Natural killer cell (primary cell): ENCODE data around the gene C2CD4D. TPM values are rescaled to one million over a fixed set of nuclear protein-coding genes. Genes with fewer than 3 reads are reported as not detected.

Experiments
- ATAC-seq, 3 donors: fragments of 150-1000 bp in 2 of 3; fragments of 200-7000 bp in 1 of 3; cut with Tn5 transposase; 1 replicate in 1 of 3; 2 replicates in 2 of 3; pipeline ENCODE4 v1.10.0; 2021; ENCODE audit warnings: mild to moderate bottlenecking in 2 of 3, moderate library complexity in 2 of 3
- DNase-seq, 2 donors: peaks; one replicate each; pipeline versions ENCODE4 v3.0.0 to v3.0.0-alpha.2; 2013 to 2021; ENCODE audit warnings: mixed read lengths in 1 of 2
- H3K27ac ChIP-seq: one replicate; pipeline ENCODE4 v1.5.1; 2013; ENCODE audit warnings: mild to moderate bottlenecking, low read length
- H3K27me3 ChIP-seq: one replicate; pipeline ENCODE4 v1.6.1; 2013; ENCODE audit warnings: low read length; ENCODE audit not compliant: control insufficient read depth, insufficient read depth
- H3K36me3 ChIP-seq: one replicate; pipeline ENCODE4 v1.6.1; 2013; ENCODE audit warnings: low read length; ENCODE audit not compliant: control insufficient read depth, insufficient read depth
- H3K4me1 ChIP-seq: one replicate; pipeline ENCODE4 v1.6.1; 2013; ENCODE audit warnings: low read length; ENCODE audit not compliant: control insufficient read depth, insufficient read depth
- H3K4me3 ChIP-seq: one replicate; pipeline ENCODE4 v1.5.1; 2013; ENCODE audit warnings: low read length
- H3K9me3 ChIP-seq: one replicate; pipeline ENCODE4 v1.6.1; 2013; ENCODE audit warnings: low read length; ENCODE audit not compliant: control insufficient read depth, insufficient read depth
- H3K27ac Mint-ChIP-seq, 2 donors: one replicate each; pipeline ENCODE4 v1.8.0; 2022; ENCODE audit warnings: mild to moderate bottlenecking in 2 of 2, mixed read lengths in 2 of 2, moderate library complexity in 1 of 2
- H3K27me3 Mint-ChIP-seq, 2 donors: one replicate each; pipeline ENCODE4 v1.8.0; 2022; ENCODE audit warnings: low read depth in 2 of 2, mixed read lengths in 2 of 2
- H3K36me3 Mint-ChIP-seq: one replicate; pipeline ENCODE4 v1.8.0; 2022; ENCODE audit warnings: mixed read lengths
- H3K4me1 Mint-ChIP-seq, 2 donors: one replicate each; pipeline ENCODE4 v1.8.0; 2022; ENCODE audit warnings: mixed read lengths in 2 of 2
- H3K4me3 Mint-ChIP-seq: one replicate; pipeline ENCODE4 v1.8.0; 2022; ENCODE audit warnings: mild to moderate bottlenecking, moderate library complexity, mixed read lengths
- H3K9me3 Mint-ChIP-seq, 2 donors: one replicate each; pipeline ENCODE4 v1.8.0; 2022; ENCODE audit warnings: mixed read lengths in 2 of 2
- CTCF ChIP-seq: fragments of 200-600 bp; IDR thresholded peaks from one replicate; pipeline ENCODE4 v1.8.0; 2022; ENCODE audit warnings: antibody characterized with exemption
- WGBS: methylation state at CpG from one replicate; pipeline ENCODE4 v1.1.7; 2013; ENCODE audit warnings: missing lambda C conversion rate; ENCODE audit not compliant: insufficient coverage; 5-methylcytosine and 5-hydroxymethylcytosine counted together
- intact Hi-C: fragments of 100-400 bp; cut with micrococcal nuclease; formaldehyde crosslinking; loops from one replicate; pipeline ENCODE4 v1.14.2; 2022
- total RNA-seq, 4 donors: library from RNA; stranded (reverse); fragments of 120-200 nt in 1 of 4; gene quantifications; one replicate each; pipeline versions ENCODE4 v1.2.3 to v1.2.4, GENCODE V29; 2013 to 2022

The C2CD4D gene
- total RNA-seq, 3 donors from 2014 or later (not counting 1 experiment from before 2014, with no cell fraction given) = 0.20 to 0.24 TPM; not detected in 1

DNA sequence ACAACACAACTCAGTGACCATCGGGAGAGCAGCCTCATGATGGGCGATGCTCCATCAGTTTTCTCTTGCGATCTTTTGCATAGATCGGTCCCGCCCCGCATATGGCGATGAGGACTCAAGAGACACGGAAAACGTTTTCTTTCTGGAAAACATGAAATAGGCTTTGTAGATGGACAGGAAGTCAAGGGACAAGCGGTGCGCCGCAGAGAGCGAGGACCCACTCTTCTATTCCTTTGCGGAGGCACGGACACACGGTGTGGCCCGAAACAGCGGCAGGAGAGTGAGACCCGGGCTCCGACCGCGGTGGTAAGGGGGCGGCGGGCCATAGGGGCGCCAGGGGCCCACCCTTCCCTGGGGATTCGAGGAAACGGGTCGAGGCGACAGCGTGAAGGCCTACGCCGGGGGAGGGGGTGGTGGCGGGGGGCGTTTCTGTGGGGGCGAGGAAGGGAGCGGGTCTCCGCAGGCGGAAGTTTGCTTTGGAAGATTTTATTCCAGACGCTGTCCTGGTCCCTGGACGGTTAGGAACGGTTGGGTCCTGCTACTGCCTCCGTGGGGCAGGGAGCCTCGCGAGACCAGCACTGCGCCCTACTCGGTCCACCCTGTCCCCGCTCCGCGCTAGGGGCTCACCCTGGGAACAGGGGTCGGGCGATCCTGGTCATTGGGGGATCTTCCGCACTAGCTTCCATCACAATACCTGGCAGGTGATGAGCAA is 48.5 kb downstream of the C2CD4D start:
- peaks cover 9% of the 10 kb centered on the region for H3K4me1 ChIP-seq
- H3K4me3 Mint-ChIP-seq = peak overlapping the region; percentile 100
- peaks cover 20 to 34% of the 10 kb centered on the region in 2 donors for H3K4me1 Mint-ChIP-seq
- H3K27me3 Mint-ChIP-seq = no peaks in the 10 kb centered on the region
- H3K27ac ChIP-seq = peak overlapping the region; percentile 39
- peak overlapping the region; percentile 93 to 94 for H3K27ac Mint-ChIP-seq
- WGBS = 1% methylated on average over 52 of the region's 52 CpGs
- no peak for TF ChIP-seq CTCF
- no peaks in the 10 kb centered on the region for H3K36me3 ChIP-seq
- DNase-seq (peak in 1 of 2 donors; percentile 22), ATAC-seq (no peak)
- no peaks in the 10 kb centered on the region for H3K27me3 ChIP-seq
- no peaks in the 10 kb centered on the region for H3K9me3 ChIP-seq
- H3K36me3 Mint-ChIP-seq = peaks cover 7% of the 10 kb centered on the region
- H3K4me3 ChIP-seq = peak overlapping the region; percentile 96
- intact Hi-C loops = loop anchor here (1.0 to 2.0 kb wide), 3 partner anchors 28 to 510 kb away; partner anchors contain the start of gene MRPL9
- H3K9me3 Mint-ChIP-seq = no peaks in the 10 kb centered on the region

DNA sequence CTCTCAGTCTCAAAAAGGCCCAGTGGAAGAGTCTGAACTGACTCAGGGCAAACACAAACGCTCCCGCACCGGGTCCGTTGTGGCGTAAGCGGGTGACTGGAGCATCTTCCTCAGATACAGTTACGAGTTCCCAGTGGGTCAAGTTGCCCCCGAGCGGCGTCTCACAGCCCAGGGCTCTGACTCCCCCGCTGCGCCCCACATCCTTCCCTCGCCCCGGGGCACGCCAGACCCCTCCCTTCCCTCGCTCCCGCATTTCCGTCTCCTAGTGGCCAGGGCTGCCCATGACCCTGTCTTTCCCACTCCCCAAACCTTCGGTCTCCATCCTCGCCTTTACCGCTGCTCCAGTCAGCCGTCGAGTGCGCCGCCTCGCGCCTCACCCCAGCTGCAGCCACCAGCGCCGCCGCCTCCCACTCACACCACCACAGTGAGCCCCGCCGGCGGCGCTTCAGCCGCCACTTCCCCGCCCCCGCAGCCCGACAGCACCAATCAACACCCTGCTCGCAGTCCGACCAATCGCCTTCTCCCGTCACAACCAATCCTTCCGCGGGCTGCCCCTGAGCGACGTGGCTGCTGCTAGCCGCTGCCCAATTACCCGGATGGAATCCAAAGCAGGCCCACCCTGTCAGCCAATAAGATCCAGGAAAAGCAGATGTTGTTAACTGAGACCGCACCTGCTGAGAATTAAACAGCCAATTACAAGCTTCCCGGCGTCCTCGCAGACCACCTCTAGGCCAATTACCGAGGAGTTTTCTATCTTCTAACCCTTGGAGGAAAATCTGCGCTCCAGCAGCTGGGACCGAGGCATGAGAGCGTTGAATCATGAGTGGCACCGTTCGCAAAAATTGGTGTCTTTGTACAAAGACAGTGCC is 49.3 kb downstream of the C2CD4D start, which contains the start of gene TDRKH:
TSS of gene TDRKH (minus strand) at position 430 of the 869 bp plus-strand sequence. CDS start 7,478 bp downstream, outside the sequence.
- WGBS = under 1% methylated on average over 58 of the region's 58 CpGs
- Mint-ChIP-seq H3K27ac (peak within 1 kb of the TSS; percentile 93 to 94), H3K4me1 (peaks cover 20 to 34% of the 10 kb centered on the region in 2 donors), H3K27me3 (no peaks in the 10 kb centered on the region), H3K36me3 (peaks cover 7% of the 10 kb centered on the region), H3K9me3 (no peaks in the 10 kb centered on the region), H3K4me3 (peak within 1 kb of the TSS; percentile 100)
- peak; percentile 92 to 98 (median 94) for ATAC-seq
- Histone ChIP-seq H3K9me3 (no peaks in the 10 kb centered on the region), H3K27ac (peak within 1 kb of the TSS; percentile 59), H3K4me3 (peak within 1 kb of the TSS; percentile 96), H3K4me1 (peaks cover 9% of the 10 kb centered on the region), H3K36me3 (no peaks in the 10 kb centered on the region), H3K27me3 (no peaks in the 10 kb centered on the region)
- intact Hi-C loops = loop anchor here (1.0 to 2.0 kb wide), 3 partner anchors 27 to 510 kb away; partner anchors contain the start of gene MRPL9
- peak; percentile 96 to 99 for DNase-seq
- peak; percentile 17 for TF ChIP-seq CTCF

Other genes with a start within 250 kb of the C2CD4D start
- gene SNX27, start 227.8 kb downstream of the C2CD4D start, total RNA-seq = 10 to 100 TPM; 17.8 to 25.0 (median 23.7) TPM
- gene CELF3, start 123.0 kb downstream of the C2CD4D start, total RNA-seq = not detected
- gene RIIAD1, start 118.3 kb downstream of the C2CD4D start, total RNA-seq = not detected
- gene MRPL9, start 76.3 kb downstream of the C2CD4D start, total RNA-seq = 100 to 1,000 TPM in 2 of 3 donors, 10 to 100 TPM in 1; 93.6 to 110 (median 107) TPM
- gene TDRKH, start 49.3 kb downstream of the C2CD4D start, total RNA-seq = 10 to 100 TPM in 1 of 3 donors, 1 to 10 TPM in 2; 6.3 to 14.5 (median 8.0) TPM
- gene LINGO4, start 34.4 kb downstream of the C2CD4D start, total RNA-seq = not detected
- under 1 TPM; 0.14 to 0.78 (median 0.70) TPM for gene RORC, start 8.0 kb downstream of the C2CD4D start, total RNA-seq
- gene THEM5, start 13.9 kb upstream of the C2CD4D start, total RNA-seq = under 1 TPM in 1 of 3 donors, not detected in 2; 0.52 TPM
- 10 to 100 TPM; 11.9 to 16.2 (median 15.5) TPM for gene THEM4, start 69.7 kb upstream of the C2CD4D start, total RNA-seq
- 100 to 1,000 TPM; 142 to 200 (median 183) TPM for gene S100A10, start 154.0 kb upstream of the C2CD4D start, total RNA-seq
- gene S100A11, start 197.2 kb upstream of the C2CD4D start, total RNA-seq = 100 to 1,000 TPM in 1 of 3 donors, 10 to 100 TPM in 2; 70.5 to 114 (median 88.9) TPM
- gene TCHHL1, start 249.2 kb upstream of the C2CD4D start, total RNA-seq = not detected